ENCODE measurements around the gene TASP1.

TASP1 gene

DNA sequence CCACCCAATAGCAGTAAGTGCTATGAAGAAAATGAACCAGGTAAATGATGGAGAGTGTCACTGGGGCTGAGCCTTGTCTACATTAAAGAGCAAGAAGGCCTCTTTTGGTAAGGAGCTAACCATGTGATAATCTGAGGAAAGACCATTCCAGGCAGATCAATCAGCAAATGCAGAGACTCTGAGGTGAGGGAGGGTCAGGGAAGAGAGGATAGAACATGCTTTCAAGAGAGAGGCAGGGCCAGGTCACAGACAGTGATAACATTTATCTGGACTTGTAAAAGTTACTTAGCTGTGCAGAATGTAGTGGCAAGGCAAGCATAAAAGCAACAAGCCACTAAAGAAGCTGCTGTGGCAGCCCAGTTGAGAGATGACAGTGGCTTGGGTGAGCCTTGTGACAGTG is 197.3 kb downstream of the TASP1 start:
- no peak for DNase-seq (ENCODE audit: low spot score)

DNA sequence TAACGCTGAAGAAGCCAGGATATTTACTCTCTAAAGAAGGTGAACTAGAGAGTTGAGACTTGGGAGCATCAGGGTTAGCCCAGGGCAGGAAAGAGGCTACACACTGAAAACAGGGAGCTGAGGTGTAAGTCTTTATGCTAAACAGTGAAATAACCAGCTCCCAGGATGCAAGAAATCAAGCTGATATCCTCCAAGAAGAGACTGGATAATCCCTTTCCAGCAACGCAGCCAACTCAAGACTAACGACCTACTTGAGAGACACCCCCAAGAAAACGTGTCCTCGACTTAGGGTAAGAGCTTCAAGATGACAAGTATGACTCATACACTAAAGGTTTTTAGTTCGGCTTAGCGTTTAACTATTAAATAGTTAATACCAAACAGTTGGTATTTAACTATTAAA is 202.2 kb downstream of the TASP1 start:
- no peak for DNase-seq (ENCODE audit: low spot score)

DNA sequence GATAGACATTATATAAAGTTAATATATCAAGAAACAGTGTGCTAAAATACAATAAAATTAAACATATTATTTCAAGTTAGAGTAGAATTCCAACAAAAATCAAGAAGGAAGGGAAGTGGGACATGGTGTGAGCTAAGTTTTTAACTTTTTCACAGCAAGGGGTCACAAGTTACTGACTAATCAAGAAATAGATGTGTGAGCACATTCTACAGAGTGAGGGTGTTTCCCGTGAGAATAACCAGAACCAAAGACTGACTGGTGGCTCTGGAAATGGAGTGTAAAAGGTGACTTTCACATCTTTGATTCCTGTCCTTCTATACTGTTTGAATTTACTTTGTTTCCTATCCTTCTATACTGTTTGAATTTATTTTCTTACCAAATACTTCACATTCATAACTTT is 206.6 kb downstream of the TASP1 start:
- no peak for DNase-seq (ENCODE audit: low spot score)

DNA sequence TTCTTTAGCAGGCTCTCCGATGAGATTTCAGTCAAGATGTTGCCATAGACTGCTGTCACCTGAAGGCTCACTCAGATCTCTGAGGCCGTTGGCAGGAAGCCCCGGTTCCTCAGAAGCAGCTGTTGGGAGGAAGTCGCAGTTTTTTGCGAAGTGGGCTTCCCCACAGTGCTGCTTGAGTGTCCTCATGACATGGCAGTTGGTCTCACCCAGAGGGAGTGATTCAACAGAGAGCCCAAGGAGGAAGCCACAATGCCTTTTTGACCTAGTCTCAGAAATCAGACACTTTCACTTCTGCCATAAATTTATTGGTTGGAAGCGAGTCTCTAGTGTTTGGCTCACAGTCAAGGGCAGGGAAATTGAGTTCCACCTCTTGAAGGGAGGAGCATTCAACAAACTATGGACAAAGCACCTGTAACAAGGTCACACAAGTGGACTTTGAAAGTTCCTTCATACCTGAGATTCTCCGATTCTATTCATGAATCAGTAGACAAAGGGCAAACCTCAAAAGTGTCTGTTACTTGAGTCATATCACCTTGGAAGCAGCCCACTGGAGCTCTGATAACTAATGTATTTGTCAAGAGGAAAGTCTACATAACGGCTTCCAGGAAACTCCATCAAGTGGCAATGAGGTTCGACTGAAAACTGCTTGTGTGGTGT is 208.3 kb downstream of the TASP1 start:
- no peak for DNase-seq (ENCODE audit: low spot score)

DNA sequence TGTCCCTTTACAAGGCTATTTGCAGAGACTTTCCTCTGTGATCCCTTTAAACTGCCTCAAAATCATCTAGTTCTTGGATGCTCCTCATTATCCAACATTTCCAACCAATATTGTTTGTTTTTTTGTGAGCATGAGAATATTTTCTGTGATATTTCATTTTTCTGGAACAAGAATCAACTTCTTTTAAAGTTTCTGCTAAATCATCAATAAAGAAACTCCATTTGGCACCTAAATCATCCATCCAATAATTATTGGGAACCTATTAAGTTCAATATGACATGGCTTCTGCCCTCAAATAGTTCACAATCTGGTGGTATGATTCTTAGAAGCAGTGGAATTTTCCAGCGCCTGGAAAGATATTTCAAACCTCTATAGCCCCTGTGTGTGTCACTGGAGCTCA is 210.0 kb downstream of the TASP1 start:
- DNase-seq (ENCODE audit: low spot score), result no peak

DNA sequence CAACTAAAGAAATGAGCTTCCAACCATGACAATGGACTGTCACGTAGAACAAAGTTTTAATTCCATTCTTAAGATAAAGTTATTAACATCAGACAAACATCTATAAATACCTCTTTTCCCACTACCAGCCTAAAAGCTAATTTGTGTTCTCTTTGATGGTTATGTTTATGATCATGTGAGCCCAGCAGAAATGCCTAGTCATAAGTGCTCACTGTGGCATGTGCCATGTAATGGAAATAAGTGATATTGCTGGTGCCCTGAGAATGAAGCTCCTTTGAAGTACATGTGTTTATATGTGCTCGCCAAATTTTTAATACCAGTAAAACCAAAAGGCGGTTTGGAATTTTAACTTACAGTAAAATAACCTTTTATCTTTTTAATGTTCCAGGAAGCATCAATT is 211.9 kb downstream of the TASP1 start:
- no peak for DNase-seq (ENCODE audit: low spot score)

DNA sequence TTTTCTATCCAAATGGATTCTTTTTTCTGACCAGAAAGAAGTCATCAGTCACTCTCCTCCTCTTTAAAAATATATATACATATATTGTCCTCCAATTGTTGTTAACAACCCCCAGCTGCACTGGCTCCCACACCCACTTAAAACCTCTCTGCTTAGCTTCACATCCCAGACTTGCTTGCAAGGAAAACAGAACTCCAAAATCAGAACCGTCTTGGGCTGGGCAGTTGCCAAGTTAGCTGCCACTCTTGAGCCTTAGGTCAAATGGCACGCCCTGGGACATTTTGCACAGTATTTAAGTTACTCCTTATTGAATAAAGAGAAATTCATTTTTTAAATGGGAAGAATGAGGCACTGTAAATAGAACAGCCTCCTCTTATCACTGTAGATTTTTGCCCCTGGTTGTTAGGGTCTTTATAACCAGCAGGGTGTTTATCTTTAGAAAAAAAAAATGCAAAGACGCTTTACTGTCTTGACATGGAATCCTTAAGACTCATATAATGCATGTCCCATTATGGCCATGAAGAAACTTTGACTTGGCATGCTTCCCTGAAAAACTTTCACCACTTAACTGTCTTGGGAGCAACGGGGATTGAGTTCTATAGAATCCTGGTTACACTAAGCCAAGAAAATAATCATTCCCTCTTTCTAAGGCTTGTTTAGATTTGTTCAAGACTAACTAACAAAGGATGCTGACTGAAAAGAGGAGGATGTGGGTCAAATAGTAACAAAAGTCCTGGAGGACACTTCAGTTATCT is 213.2 kb downstream of the TASP1 start:
- no peak for DNase-seq (ENCODE audit: low spot score)

DNA sequence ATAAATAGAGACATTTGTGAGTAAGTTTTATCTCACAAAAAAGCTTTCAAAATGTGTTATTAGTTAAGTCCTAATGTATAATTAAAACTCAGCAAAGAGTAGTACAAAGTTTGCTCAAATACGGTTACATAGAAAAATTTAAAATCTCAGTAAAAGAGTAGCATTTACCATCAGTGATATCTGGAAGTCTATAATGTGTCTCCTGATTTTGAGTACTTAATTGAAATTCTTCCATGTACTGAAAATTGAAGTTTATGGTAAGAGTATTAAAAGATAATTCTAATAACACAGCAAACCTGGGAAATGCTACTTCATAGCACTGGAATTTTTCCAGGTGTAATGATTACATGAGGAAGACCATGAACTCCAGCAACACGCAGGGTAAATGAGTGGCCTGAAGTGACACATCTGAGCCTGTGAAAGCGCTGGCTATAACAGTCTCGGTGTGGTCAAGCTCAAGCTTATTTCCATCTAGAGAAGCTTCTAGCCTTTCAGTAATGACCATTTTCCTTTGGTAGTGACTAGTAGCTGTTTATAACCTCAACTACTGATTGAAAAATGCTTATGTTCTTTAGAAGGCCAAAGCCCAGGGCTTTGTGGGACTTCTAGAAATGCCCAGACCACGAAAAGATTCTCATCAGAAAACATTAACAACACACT is 214.4 kb downstream of the TASP1 start:
- DNase-seq (ENCODE audit: low spot score), result no peak

DNA sequence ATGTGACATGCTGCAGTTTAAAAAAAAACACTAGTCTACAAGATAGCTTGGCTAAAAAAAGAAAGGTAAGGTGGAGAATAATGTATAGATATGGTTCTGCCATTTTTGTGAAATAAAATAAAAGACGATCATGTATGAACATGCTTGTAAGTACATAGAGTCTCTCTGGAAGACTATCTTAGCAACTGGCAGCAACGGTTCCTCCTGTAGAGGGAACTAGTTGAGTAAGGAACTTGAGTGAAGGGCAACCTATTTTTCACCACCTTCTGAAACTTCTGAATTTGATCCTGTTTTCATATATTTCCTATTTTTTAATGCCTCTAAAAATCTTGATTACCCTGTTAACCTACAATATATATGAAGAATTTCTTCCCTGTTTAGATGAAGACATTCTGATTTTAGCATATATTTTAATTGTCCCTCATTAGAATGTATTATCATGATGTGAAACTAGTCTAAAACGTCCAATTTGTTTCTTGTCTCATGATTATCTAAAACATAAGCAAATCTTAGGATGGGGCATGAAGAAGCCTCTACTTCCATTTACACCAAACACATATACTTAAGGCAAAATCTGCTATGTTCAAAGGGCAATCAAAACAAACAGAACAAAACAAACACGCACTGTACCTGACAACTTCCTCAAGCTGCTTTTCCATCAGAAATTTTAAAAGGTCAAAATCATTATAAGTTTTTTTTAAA is 215.1 kb downstream of the TASP1 start:
- no peak for DNase-seq (ENCODE audit: low spot score)

DNA sequence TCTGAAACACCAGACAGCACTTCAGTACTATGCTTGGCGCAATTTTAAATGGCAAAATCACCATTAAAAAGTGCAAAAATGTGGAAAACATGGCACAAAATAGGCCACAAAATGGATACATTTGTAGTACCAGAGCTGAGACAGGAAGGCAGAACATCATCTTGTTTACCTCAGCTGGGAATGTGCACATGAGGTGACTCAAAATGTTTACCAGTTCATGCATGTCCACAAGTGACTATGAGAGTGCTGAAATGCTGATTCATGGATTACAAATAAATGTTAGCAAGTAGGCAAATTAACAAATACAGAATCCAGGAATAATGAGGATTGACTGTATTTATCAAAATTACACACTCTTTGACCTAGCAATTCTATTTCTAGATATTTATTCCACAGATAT is 216.1 kb downstream of the TASP1 start:
- no peak for DNase-seq (ENCODE audit: low spot score)

DNA sequence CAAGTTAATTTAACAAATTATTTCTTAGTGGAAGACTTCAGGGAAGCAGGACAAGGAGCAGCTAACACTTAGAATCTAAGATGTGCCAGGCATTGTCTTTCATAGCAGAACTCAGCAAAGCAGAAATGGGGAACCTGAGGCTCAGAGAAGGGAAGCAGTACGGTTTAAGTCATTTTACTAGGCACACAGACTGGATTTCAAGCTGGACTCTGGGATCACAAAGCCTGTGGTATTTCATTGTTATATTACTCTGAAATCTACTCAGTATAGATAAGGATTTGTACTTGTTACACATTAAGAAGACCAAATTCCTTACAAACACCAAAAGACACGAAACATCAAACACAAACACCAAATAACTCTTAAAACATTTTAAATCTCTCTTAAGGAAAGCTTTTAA is 218.1 kb downstream of the TASP1 start:
- no peak for DNase-seq (ENCODE audit: low spot score)

DNA sequence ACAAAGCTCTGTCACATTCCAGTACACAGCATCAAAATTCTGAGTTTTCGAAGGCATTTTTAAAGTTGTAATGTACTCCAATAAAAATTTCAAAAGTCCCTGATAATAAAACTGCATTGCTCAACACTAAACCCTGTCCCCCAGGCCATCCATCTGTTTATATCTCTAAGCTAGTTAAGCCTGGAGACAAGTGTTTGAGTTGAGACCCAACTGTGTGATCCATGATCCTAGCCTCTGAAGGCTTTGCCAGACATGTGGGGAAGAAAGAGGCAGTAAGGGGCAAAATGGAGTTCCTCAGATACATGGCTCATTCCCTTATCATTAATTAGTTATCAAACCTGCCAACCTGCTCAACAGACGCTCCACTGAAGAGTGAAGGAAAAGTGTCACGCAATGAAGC is 219.3 kb downstream of the TASP1 start:
- DNase-seq (ENCODE audit: low spot score), result no peak

DNA sequence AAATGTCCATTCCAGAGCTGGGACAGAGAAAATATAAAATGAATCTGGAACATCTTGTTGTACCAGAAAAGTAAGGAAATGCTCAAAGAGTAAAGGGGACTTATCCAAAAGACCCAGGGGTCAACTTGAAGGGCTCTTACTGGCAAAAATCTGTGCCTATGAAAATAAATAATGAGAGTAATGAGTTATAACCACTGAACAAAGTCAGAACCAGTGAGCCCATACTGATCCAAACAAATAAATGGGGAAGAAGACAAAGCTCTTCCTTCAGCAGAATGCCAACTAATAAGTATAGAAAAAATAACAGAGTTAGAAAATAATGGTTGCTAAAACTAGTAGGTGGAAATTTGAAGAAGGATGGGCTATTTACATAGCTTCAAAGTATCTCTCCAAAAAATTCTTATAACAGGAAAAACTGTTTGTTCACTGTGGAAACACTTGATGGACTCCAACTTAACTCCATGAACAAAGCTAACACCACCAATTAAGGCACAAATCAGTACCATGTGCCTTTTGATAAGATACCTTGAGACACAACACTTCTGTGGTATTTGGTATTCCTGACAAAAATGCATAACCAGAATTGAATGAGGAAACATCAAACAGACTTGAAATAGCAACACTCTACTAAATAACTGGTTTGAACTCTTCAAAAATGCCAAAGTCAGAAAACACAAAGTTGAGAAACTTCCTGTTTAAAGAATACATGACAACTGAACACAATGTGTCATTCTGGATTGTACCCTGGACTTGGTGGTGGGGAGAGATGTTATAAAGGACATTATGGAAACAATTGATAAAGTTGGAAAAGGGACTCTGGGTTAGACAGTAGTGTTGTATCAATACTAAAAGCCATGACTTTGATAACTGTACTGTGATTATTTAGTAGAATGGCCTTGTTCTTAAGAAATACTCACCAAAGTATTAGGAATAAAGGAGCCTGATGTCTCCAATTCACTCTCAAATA is 220.2 kb downstream of the TASP1 start:
- DNase-seq (ENCODE audit: low spot score), result no peak

DNA sequence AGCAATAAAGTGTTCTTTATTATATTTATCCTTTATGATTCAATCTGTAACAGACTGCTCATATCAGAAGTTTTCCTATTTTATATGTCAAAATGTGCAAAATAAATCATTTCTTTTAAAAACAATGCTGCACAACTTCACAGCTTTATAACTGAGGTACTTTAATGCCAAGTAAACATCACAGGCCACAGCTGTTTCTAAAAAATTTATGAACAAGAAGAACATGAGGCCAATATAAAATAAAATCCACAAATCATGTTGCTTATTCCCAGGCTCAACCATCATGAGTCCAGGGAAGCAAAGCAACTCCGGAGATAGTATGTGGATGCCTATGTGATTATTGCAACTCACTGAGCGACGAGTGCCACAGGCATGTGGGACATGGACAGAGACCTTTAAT is 222.2 kb downstream of the TASP1 start:
- DNase-seq (ENCODE audit: low spot score), result no peak

DNA sequence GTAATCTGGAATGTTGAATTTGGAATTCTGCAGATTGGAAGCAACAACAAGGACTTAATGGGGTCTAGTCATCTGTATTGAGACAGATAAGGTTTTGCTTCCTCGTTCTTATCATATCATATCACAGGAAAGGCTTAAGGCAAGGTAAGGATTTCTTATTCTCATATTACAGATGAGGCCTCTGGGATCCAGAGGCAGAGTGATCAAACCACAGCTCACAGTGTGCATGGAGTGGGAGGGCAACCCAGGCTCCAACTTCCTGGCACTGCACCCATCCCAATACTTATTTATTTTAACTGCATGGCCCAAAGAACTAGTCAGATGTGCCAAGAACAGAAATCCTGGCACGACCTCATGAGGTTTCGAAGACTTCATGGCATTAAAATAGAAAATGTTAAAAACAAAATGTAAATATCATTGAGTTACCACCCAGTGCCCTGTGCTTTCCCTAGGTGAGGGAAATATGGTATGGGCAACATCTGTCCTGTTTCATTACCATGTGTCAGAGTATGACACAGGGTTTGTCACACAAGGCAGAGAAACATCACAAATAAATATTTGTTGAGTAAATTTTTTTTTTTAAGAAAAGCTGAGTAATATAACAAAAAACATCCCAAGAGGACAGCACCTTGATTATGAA is 225.8 kb downstream of the TASP1 start:
- DNase-seq (ENCODE audit: low spot score), result no peak

DNA sequence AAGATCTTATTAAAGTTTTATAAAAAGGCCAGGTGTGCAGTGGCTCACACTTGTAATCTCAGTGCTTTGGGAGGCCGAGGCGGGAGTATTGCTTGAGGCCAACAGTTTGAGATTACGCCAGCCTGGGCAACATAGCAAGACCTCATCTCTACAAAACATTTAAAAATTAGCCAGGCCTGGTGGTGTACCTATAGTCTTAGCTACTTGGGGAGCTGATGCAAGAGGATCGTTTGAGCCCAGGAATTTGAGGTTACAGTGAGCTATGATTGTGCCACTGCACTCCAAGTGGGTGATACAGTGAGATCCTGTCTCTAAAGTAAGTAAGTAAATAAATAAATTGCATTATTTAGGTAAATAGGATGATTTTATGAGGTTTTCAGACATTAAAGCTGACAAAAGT is 234.4 kb downstream of the TASP1 start:
- DNase-seq (ENCODE audit: low spot score), result no peak

DNA sequence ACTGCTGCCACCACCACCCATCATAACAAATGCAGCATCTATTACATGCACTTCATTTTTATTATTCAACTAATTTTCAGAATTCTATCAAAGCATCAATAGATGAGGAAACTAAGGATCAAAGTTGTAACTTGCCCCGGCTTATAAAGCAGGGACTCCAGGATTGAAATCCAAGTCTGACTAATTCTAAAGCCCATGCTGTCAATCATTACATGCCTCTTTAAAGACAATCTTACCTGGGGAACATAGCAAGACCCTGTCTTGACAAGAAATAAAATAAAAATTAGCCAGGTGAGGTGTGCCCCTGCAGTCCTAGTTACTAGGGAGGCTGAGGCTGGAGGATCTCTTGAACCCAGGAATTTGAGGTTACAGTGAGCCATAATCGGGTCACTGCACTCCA is 235.3 kb downstream of the TASP1 start:
- no peak for DNase-seq (ENCODE audit: low spot score)

DNA sequence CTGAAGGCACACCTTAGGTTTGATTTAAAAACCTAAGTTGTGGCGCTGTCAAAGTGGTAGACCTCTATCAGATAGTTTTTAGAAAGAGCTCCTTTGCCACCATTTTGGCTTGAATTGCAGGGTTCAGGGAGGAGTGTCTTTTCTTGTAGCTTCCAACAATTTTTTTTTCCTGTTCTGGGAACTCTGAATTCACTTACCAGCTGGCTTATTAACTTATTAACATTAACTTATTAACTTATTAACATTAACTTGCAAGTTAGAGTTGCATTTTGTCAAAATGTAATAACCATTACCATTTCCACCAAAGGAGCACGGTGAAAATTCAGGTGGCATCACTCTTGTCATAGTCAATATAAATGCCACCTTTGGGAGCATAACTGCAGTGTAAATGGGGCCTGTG is 235.7 kb downstream of the TASP1 start:
- DNase-seq (ENCODE audit: low spot score), result no peak

DNA sequence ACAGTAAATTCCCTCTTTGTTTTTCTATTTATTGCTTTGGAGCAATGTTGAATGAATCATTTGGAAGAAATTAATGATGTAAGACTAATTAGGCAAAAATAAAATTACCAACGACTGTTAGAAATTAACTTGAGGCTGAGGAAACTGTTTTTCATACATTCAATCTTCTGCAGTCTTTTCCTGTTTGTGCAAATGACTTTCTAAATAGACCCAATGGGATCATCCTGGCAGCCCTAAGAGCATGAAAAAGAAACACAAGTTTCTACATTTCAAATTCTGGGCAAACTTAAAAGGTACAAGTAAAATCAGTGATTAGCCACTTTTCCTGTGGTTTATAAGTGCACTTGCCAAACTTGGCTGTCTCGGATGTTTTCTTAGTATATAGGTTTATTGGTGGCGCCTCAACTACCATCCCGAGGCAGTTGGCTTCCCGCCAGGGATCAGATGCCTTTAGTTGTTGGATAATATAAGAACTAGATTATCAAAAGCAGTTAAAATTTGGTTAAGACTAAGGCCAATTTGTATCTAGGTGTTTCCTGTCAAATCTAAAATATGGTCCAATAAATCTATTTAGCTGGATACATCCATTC is 236.5 kb downstream of the TASP1 start:
- no peak for DNase-seq (ENCODE audit: low spot score)

DNA sequence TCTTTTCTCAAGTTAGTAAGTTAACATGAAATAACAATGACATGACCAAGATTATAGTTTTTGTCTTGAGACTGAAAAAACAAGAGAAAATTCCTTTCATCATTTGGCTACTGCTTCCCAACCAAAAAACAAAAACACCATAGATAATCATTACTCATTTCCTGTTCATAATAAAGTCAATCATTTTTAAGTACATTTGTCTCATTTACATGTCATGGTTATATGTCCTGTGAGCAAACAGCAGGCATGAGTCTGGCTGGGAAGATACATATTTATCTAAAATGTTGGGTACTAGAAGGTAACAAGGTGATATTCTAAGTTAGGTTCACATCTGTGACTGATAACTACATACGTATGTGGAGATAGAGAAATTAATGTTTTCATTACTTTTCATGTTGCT is 237.1 kb downstream of the TASP1 start:
- no peak for DNase-seq (ENCODE audit: low spot score)

DNA sequence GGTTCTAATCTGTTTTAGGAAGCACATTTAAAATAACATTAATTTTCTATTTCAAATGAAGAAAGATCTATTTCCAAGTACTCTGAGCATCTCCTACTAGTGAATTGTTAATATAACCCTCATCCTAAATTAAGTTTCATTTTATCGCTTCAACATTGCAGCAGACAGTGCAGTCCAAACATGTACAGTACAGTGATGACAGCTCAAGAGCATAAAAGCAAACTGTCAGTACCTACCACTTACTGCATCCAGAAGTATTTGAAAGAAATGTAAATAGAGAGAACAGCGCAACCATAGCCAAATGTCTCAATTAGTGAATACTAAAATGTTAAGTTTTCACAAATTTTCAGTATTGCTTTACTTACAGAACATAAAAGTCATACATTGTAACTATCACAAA is 238.3 kb downstream of the TASP1 start:
- DNase-seq (ENCODE audit: low spot score), result no peak

Data from iPS-NIHi11 (cell line).